H1 (cell line): Measurements from ENCODE around the gene GUCA2B. TPM values are rescaled to one million over a fixed set of nuclear protein-coding genes. Genes with fewer than 3 reads are reported as not detected.
A peak's percentile ranks its signal among the peaks of the same experiment; 100 is the strongest.

Experiments
- CTCF ChIA-PET: fragments of 300-600 bp; sonication (Branson Sonifier 250); formaldehyde crosslinking; loops from one replicate; lab custom pipeline; 2021; ENCODE audit not compliant: partially characterized antibody; lab: Charles Lee
- POLR2A ChIA-PET: fragments of 300-600 bp; sonication (Branson Sonifier 250); formaldehyde crosslinking; loops from one replicate; lab custom pipeline; 2021; ENCODE audit warnings: inconsistent platforms; ENCODE audit not compliant: partially characterized antibody; lab: Charles Lee
- DNase-seq, 2 experiments: peaks; one replicate each; pipeline versions ENCODE4 v3.0.0 to v3.0.0-alpha.2; 2010 to 2022; ENCODE audit warnings: low spot score in 2 of 2, low read depth in 1 of 2, mixed read lengths in 1 of 2
- FAIRE-seq: peaks from 2 replicates; lab custom pipeline; 2011; peaks lifted over from hg19 to GRCh38; lab: Jason Lieb, UNC
- H2AFZ ChIP-seq: 2 replicates; pipeline ENCODE4 v1.8.1; 2012; ENCODE audit warnings: low read length, inconsistent platforms
- H2AK5ac ChIP-seq: 2 replicates; pipeline ENCODE4 v1.6.1; 2013; ENCODE audit warnings: low read depth, low read length
- H2BK120ac ChIP-seq: replicated peaks from 2 replicates; pipeline ENCODE3; 2013; ENCODE audit warnings: low read depth, low read length, inconsistent platforms
- H2BK12ac ChIP-seq: 2 replicates; pipeline ENCODE4 v1.6.1; 2013; ENCODE audit warnings: low read depth, low read length
- H2BK15ac ChIP-seq: 2 replicates; pipeline ENCODE4 v1.6.1; 2013; ENCODE audit warnings: low read length
- H2BK20ac ChIP-seq: 2 replicates; pipeline ENCODE4 v1.6.1; 2013; ENCODE audit warnings: low read length
- H2BK5ac ChIP-seq: 2 replicates; pipeline ENCODE4 v1.6.1; 2013; ENCODE audit warnings: low read depth, low read length
- H3K14ac ChIP-seq: 2 replicates; pipeline ENCODE4 v1.6.1; 2013; ENCODE audit warnings: inconsistent platforms; ENCODE audit not compliant: insufficient read length
- H3K18ac ChIP-seq: 2 replicates; pipeline ENCODE4 v1.6.1; 2013; ENCODE audit warnings: low read length; ENCODE audit errors: extremely low read depth
- H3K23ac ChIP-seq: 2 replicates; pipeline ENCODE4 v1.6.1; 2013; ENCODE audit warnings: inconsistent platforms; ENCODE audit not compliant: insufficient read length
- H3K23me2 ChIP-seq: 2 replicates; pipeline ENCODE4 v1.6.1; 2013; ENCODE audit warnings: low read depth, low read length
- H3K27ac ChIP-seq: 2 replicates; pipeline ENCODE4 v1.6.1; 2011; ENCODE audit warnings: low read depth, low read length, inconsistent platforms
- H3K27me3 ChIP-seq, 4 experiments: replicated peaks in 1 of 4; 1 replicate in 1 of 4; 2 replicates in 3 of 4; pipeline versions ENCODE4 v1.6.1 to v1.8.1; 2011 to 2013; ENCODE audit warnings: low read length in 3 of 4, mild to moderate bottlenecking in 3 of 4, inconsistent platforms in 2 of 4, mixed read lengths in 2 of 4, moderate library complexity in 1 of 4; ENCODE audit not compliant: control insufficient read depth in 3 of 4, insufficient read depth in 3 of 4; ENCODE audit errors: extremely low read depth in 1 of 4
- H3K36me3 ChIP-seq, 4 experiments: 2 replicates each; pipeline versions ENCODE4 v1.6.1 to v1.8.1; 2011 to 2013; ENCODE audit warnings: mild to moderate bottlenecking in 4 of 4, low read length in 3 of 4, moderate library complexity in 2 of 4, control low read depth in 1 of 4, inconsistent platforms in 1 of 4; ENCODE audit not compliant: insufficient read depth in 4 of 4, control insufficient read depth in 2 of 4
- H3K4ac ChIP-seq: replicated peaks from 2 replicates; pipeline ENCODE3; 2013; ENCODE audit warnings: low read length, low read depth, mixed read lengths, inconsistent platforms; ENCODE audit not compliant: insufficient read length
- H3K4me1 ChIP-seq, 4 experiments: replicated peaks in 1 of 4; 1 replicate in 1 of 4; 2 replicates in 3 of 4; pipeline versions ENCODE4 v1.6.1 to v1.8.1; 2011 to 2013; ENCODE audit warnings: low read length in 3 of 4, inconsistent platforms in 2 of 4, mixed read lengths in 1 of 4; ENCODE audit not compliant: insufficient read depth in 4 of 4, control insufficient read depth in 3 of 4
- H3K4me2 ChIP-seq, 2 experiments: 2 replicates each; pipeline versions ENCODE4 v1.6.1 to v1.8.1; 2011 to 2013; ENCODE audit warnings: low read depth in 2 of 2, low read length in 2 of 2, control low read depth in 1 of 2, inconsistent platforms in 1 of 2, mild to moderate bottlenecking in 1 of 2; ENCODE audit not compliant: insufficient read depth in 1 of 2
- H3K4me3 ChIP-seq, 4 experiments: fragments of 200-600, 300-600 bp in 1 of 4; sonication (generic), shearing (Covaris generic), sonication (Bioruptor Twin) in 1 of 4; 2 replicates each; pipeline versions ENCODE4 v1.5.1 to v1.8.1; 2011 to 2016; ENCODE audit warnings: low read length in 4 of 4, low read depth in 3 of 4, control low read depth in 2 of 4, inconsistent platforms in 2 of 4, mild to moderate bottlenecking in 2 of 4, mixed read lengths in 1 of 4, moderate library complexity in 1 of 4; ENCODE audit not compliant: insufficient read depth in 2 of 4; ENCODE audit errors: extremely low read depth in 1 of 4
- H3K56ac ChIP-seq: replicated peaks from 2 replicates; pipeline ENCODE3; 2013; ENCODE audit warnings: low read depth, mild to moderate bottlenecking, mixed read lengths, low read length, inconsistent platforms; ENCODE audit not compliant: insufficient read length
- H3K79me1 ChIP-seq: 2 replicates; pipeline ENCODE4 v1.6.1; 2013; ENCODE audit warnings: low read depth, low read length, control low read depth
- H3K79me2 ChIP-seq, 2 experiments: 2 replicates each; pipeline versions ENCODE4 v1.6.1 to v1.8.1; 2012 to 2013; ENCODE audit warnings: low read length in 2 of 2, mild to moderate bottlenecking in 2 of 2, inconsistent platforms in 1 of 2; ENCODE audit not compliant: insufficient read depth in 2 of 2, control insufficient read depth in 1 of 2
- H3K9ac ChIP-seq, 4 experiments: replicated peaks in 1 of 4; 1 replicate in 1 of 4; 2 replicates in 3 of 4; pipeline versions ENCODE4 v1.6.1 to v1.8.1; 2011 to 2013; ENCODE audit warnings: low read depth in 3 of 4, low read length in 3 of 4, control low read depth in 2 of 4, mild to moderate bottlenecking in 2 of 4, moderate library complexity in 2 of 4, inconsistent platforms in 1 of 4; ENCODE audit errors: extremely low read depth in 1 of 4
- H3K9me3 ChIP-seq, 2 experiments: 2 replicates each; pipeline versions ENCODE4 v1.6.1 to v1.8.1; 2012 to 2013; ENCODE audit warnings: mild to moderate bottlenecking in 2 of 2, moderate library complexity in 2 of 2, control low read depth in 1 of 2, inconsistent platforms in 1 of 2, low read depth in 1 of 2, low read length in 1 of 2, mixed read lengths in 1 of 2; ENCODE audit not compliant: insufficient read depth in 2 of 2
- H4K20me1 ChIP-seq, 2 experiments: replicated peaks in 1 of 2; 2 replicates each; pipeline versions ENCODE3 to v1.8.1; 2011 to 2013; ENCODE audit warnings: inconsistent platforms in 2 of 2, low read length in 2 of 2, mild to moderate bottlenecking in 1 of 2; ENCODE audit not compliant: insufficient read depth in 2 of 2, control insufficient read depth in 1 of 2
- H4K5ac ChIP-seq: 2 replicates; pipeline ENCODE4 v1.6.1; 2013; ENCODE audit warnings: low read length, low read depth, mixed read lengths, inconsistent platforms; ENCODE audit not compliant: insufficient read length
- H4K8ac ChIP-seq: 2 replicates; pipeline ENCODE4 v1.8.0; 2013; ENCODE audit warnings: mild to moderate bottlenecking, moderate library complexity, low read length, inconsistent platforms; ENCODE audit not compliant: insufficient read depth; ENCODE audit errors: extremely low read depth
- H4K91ac ChIP-seq: replicated peaks from 2 replicates; pipeline ENCODE3; 2013; ENCODE audit warnings: low read length, mixed read lengths, inconsistent platforms; ENCODE audit not compliant: insufficient read length
- BACH1 ChIP-seq: IDR thresholded peaks from 2 replicates; pipeline ENCODE4 v1.6.1; 2012; ENCODE audit warnings: low read length, improper control_type of control experiment
- BCL11A ChIP-seq, 2 experiments: IDR thresholded peaks; one replicate each; pipeline ENCODE4 v1.6.1; 2011; ENCODE audit warnings: low read depth in 2 of 2, low read length in 2 of 2, mild to moderate bottlenecking in 2 of 2
- CHD1 ChIP-seq: IDR thresholded peaks from 2 replicates; pipeline ENCODE4 v1.6.1; 2012; ENCODE audit warnings: low read depth, low read length, improper control_type of control experiment
- CHD2 ChIP-seq: IDR thresholded peaks from 2 replicates; pipeline ENCODE4 v1.6.1; 2012; ENCODE audit warnings: low read length, improper control_type of control experiment
- EP300 ChIP-seq, 2 experiments: IDR thresholded peaks; 1 replicate in 1 of 2; 2 replicates in 1 of 2; pipeline ENCODE4 v1.6.1; 2011 to 2012; ENCODE audit warnings: low read depth in 2 of 2, low read length in 2 of 2, mild to moderate bottlenecking in 2 of 2, borderline replicate concordance in 1 of 2, inconsistent platforms in 1 of 2, moderate library complexity in 1 of 2
- PHF8 ChIP-seq: fragments of 200-600 bp; sonication (generic); conservative IDR thresholded peaks from 2 replicates; pipeline ENCODE4 v1.7.1; 2012; ENCODE audit warnings: low read depth, mild to moderate bottlenecking, inconsistent platforms, low read length, moderate library complexity
- RBBP5 ChIP-seq: IDR thresholded peaks from 2 replicates; pipeline ENCODE4 v1.7.1; 2012; ENCODE audit warnings: low read depth, mild to moderate bottlenecking, inconsistent platforms, low read length, moderate library complexity, borderline replicate concordance
- RFX5 ChIP-seq: IDR thresholded peaks from 2 replicates; pipeline ENCODE4 v1.6.1; 2011; ENCODE audit warnings: low read depth, low read length, improper control_type of control experiment, borderline replicate concordance
- SAP30 ChIP-seq: fragments of 300-600 bp; sonication (generic); IDR thresholded peaks from 2 replicates; pipeline ENCODE4 v1.7.1; 2012; ENCODE audit warnings: low read length, moderate library complexity, mild to moderate bottlenecking, inconsistent platforms; ENCODE audit not compliant: insufficient read depth, insufficient replicate concordance
- TAF7 ChIP-seq: optimal IDR thresholded peaks from 2 replicates; pipeline ENCODE3; 2011; ENCODE audit warnings: low read depth, mild to moderate bottlenecking, inconsistent platforms, low read length, moderate library complexity, borderline replicate concordance
- USF2 ChIP-seq: IDR thresholded peaks from 2 replicates; pipeline ENCODE4 v1.6.1; 2011; ENCODE audit warnings: low read length, improper control_type of control experiment
- YY1 ChIP-seq: IDR thresholded peaks from 2 replicates; pipeline ENCODE4 v1.6.1; 2011; ENCODE audit warnings: low read depth, mild to moderate bottlenecking, low read length
- ZNF274 ChIP-seq: IDR thresholded peaks from 2 replicates; pipeline ENCODE4 v1.7.0; 2012; ENCODE audit warnings: low read length, borderline replicate concordance; ENCODE audit errors: extremely low read depth
- WGBS, 2 experiments: shearing (Covaris generic) in 1 of 2; methylation state at CpG; one replicate each; pipeline versions ENCODE4 v1.1.6 to v1.1.7; 2013 to 2015; ENCODE audit warnings: low lambda C conversion rate in 2 of 2, mixed read lengths in 2 of 2, inconsistent platforms in 1 of 2, low coverage in 1 of 2, missing lambda C conversion rate in 1 of 2; ENCODE audit not compliant: insufficient replicate concordance in 2 of 2, insufficient coverage in 1 of 2, insufficient read length in 1 of 2; ENCODE audit errors: extremely low coverage in 1 of 2, missing lambda C conversion rate in 1 of 2; 5-methylcytosine and 5-hydroxymethylcytosine counted together
- polyA plus RNA-seq, 7 experiments: library from polyadenylated mRNA; depleted of rRNA in 3 of 7; stranded (reverse) in 5 of 7; unstranded in 2 of 7; fragments of >200 nt in 5 of 7; fragments of 200-250 nt in 2 of 7; gene quantifications; 1 replicate in 5 of 7; 2 replicates in 1 of 7; 4 replicates in 1 of 7; pipeline versions ENCODE4 v1.2.1 to v1.2.3, GENCODE V29; 2011 to 2013; ENCODE audit warnings: missing spikeins in 2 of 7, mixed read lengths in 2 of 7
- total RNA-seq: library from RNA; stranded (reverse); fragmentation: NEBNext Ultra II Directional; extraction: Animal tissue kit (Norgen Biotek cat#: 25700); gene quantifications from 2 replicates; pipeline ENCODE4 v1.2.1, GENCODE V29; 2021

Gene GUCA2B
- total and polyA plus RNA-seq, 2 of the 8 experiments (the other 6 are each of a cell fraction or from before 2014, with no cell fraction given): not detected

- Histone ChIP-seq H3K23ac (no peak overlapping the region), H4K20me1 (no peaks in the 10 kb centered on the region), H3K27me3 (no peaks in the 10 kb centered on the region), H3K9me3 (no peaks in the 10 kb centered on the region), H2BK12ac (no peak overlapping the region), H3K18ac (no peak overlapping the region), H4K8ac (peak overlapping the region; percentile 28), H3K36me3 (no peaks in the 10 kb centered on the region), H3K56ac (no peak overlapping the region), H2BK120ac (no peak overlapping the region), H3K9ac (no peak overlapping the region), H3K23me2 (peaks cover 3% of the 10 kb centered on the region; the same call in 1 of the 2 replicates), H2BK15ac (no peak overlapping the region), H3K4me2 (no peak overlapping the region), H2AK5ac (no peak overlapping the region), H4K5ac (no peak overlapping the region), H2BK20ac (no peak overlapping the region), H2AFZ (no peak overlapping the region), H3K4me3 (no peak overlapping the region), H3K14ac (no peak overlapping the region), H3K4ac (no peak overlapping the region), H3K79me1 (no peaks in the 10 kb centered on the region), H4K91ac (no peak overlapping the region), H3K4me1 (peaks cover 0 to 9% (median under 1%) of the 10 kb centered on the region in 4 experiments; a peak in 2 of 7 replicates), H2BK5ac (no peak overlapping the region), H3K79me2 (no peaks in the 10 kb centered on the region), H3K27ac (no peak overlapping the region)
- 87% methylated on average over 3 of the region's 3 CpGs; no CpG with 5 or more reads in 1 of the 2 experiments for WGBS, 2 experiments
- POLR2A ChIA-PET: no interaction called here
- DNase-seq: peak in 1 of 2 experiments; percentile 33
- FAIRE-seq: no peak
- CTCF ChIA-PET: interaction anchor here (0.7 to 7.9 kb wide), 4 partner anchors 8 to 397 kb away, joined by 3 to 77 read pairs (median 3); no protein-coding TSS in a partner anchor
- TF ChIP-seq BCL11A (IDR thresholded peaks at IDR 0.05; ENCODE audit: low read depth in 2 of 2, low read length in 2 of 2): no peak
- TF ChIP-seq USF2: no peak
- TF ChIP-seq RBBP5: no peak
- no peak for TF ChIP-seq CHD2
- TF ChIP-seq BACH1: no peak
- no peak for TF ChIP-seq PHF8
- TF ChIP-seq SAP30: no peak
- TF ChIP-seq CHD1: no peak
- no peak for TF ChIP-seq RFX5
- TF ChIP-seq TAF7: no peak
- TF ChIP-seq EP300 (IDR thresholded peaks at IDR 0.05; ENCODE audit: borderline replicate concordance in 1 of 2, low read depth in 2 of 2, low read length in 2 of 2): no peak
- TF ChIP-seq YY1: no peak
- TF ChIP-seq ZNF274: no peak
These were observed 15.6 kb downstream of the GUCA2B start for GRCh38 chr1:42168763-42169162.
